ENCODE measurements around the gene NUDT3.

GRCh38 chr6:34292954-34293353 lies 99.5 kb downstream of the NUDT3 start:
- TF ChIP-seq EZH2 (IDR thresholded peaks at IDR 0.05; ENCODE audit: borderline replicate concordance, low read length) (no peak), CTCF (IDR thresholded peaks at IDR 0.05; ENCODE audit: low read length) (no peak)

All from OCI-LY1 (cell line).